ENCODE results near the gene LCP1.
A peak's percentile ranks its signal among the peaks of the same experiment; 100 is the strongest.

The LCP1 gene

DNA sequence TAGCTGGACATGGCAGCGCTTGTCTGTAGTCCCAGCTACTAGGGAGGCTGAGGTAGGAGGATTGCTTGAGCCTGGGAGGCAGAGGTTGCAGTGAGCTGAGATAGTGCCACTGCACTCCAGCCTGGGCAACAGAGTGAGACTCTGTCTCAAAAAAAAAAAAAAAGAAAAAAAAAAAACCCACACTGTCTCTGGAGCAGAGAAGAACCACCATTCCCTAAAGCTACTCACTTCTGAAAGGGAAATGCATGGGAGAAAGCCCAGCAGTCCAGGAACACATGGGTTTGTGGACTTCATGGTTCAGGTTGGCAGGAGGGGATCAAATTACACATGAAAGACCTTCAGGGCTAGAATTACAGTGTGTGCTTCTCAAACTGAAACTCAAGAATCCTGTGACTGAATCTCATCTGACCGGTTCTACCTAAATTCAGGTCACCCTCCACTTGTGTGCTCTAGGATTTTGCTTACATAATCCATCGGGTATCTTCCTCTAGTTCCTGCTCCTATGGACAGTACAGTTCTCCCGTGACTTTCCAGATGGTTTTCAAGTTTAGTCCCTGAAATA, 46.9 kb downstream of the LCP1 start:
- H3K27ac ChIP-seq: peak overlapping the region in 1 of 11 experiments; percentile 1; a peak in 1 of 22 replicates
- no peak overlapping the region for H3K9ac ChIP-seq
- H3K36me3 ChIP-seq: peaks cover 100% of the 10 kb centered on the region in 11 experiments

DNA sequence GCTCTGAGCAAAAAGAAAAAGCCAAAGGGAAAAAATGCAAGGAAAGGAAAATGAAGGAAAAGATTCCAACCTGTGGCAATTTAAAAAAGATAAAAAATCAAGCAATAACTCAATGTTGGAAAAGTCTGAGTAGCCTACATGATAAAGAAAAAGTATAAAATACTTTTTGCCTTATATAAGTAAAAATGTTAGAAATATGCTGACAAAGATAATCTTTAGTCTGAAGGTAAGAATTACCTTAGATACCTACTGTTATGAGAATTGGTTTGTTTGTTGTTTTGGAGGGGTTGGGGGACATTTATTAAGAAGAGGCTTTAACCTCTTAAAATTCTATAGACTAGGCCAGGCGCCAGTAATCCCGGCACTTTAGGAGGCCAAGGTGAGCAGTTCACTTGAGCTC, 47.5 kb downstream of the LCP1 start:
- H3K36me3 ChIP-seq: peaks cover 100% of the 10 kb centered on the region in 11 experiments

More for the DNA sequence above, 46.9 kb downstream of the LCP1 start:
- Histone ChIP-seq H3K4me3 (no peak overlapping the region), H3K9me3 (replicated peaks in 1 of 11) (no peaks in the 10 kb centered on the region), H3K4me1 (no peaks in the 10 kb centered on the region), H3K4me2 (no peak overlapping the region), H3K27me3 (no peaks in the 10 kb centered on the region), H4K20me1 (peaks cover 0 to 100% (median 100%) of the 10 kb centered on the region in 11 experiments; a peak in 20 of 22 replicates)
- TF ChIP-seq Cebpa-rat (IDR thresholded peaks at IDR 0.05): no peak

DNA sequence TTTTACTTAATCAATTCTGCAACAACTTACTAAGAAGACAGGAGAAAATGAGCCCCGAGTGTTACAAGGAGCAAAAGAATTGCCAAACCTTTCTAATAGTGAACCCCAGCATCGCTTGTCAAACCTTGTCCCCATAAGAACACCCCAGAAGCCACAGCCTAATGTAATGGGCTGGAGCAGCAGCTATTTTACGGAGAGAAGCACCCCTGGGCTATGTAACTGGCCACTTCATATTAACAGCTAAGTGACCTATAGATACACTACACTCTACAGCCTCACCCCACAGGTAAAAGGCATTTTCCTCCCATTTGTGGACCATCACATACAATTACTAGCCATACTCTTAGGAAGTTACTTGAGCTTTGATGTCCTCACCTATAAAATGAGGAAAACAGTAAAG, 49.9 kb downstream of the LCP1 start:
- no peak overlapping the region for H3K9ac ChIP-seq
- H3K9me3 ChIP-seq (replicated peaks in 1 of 11): no peaks in the 10 kb centered on the region
- peaks cover 100% of the 10 kb centered on the region in 11 experiments for H3K36me3 ChIP-seq
- peaks cover 6 to 100% (median 97%) of the 10 kb centered on the region in 11 experiments; a peak in 21 of 22 replicates for H4K20me1 ChIP-seq
- no peaks in the 10 kb centered on the region for H3K27me3 ChIP-seq
- H3K27ac ChIP-seq: no peak overlapping the region
- no peak overlapping the region for H3K4me3 ChIP-seq
- no peak for TF ChIP-seq Cebpa-rat (IDR thresholded peaks at IDR 0.05)
- H3K4me1 ChIP-seq: peaks cover 0 to 9% (median 2%) of the 10 kb centered on the region in 10 experiments; a peak in 7 of 20 replicates
- H3K4me2 ChIP-seq: no peak overlapping the region

More for the DNA sequence above, 47.5 kb downstream of the LCP1 start:
- no peak overlapping the region for H3K4me2 ChIP-seq
- no peak overlapping the region for H3K9ac ChIP-seq
- no peaks in the 10 kb centered on the region for H3K9me3 ChIP-seq (replicated peaks in 1 of 11)
- no peak for TF ChIP-seq Cebpa-rat (IDR thresholded peaks at IDR 0.05)
- H3K4me3 ChIP-seq: no peak overlapping the region
- H3K27me3 ChIP-seq: no peaks in the 10 kb centered on the region
- H3K4me1 ChIP-seq: no peaks in the 10 kb centered on the region
- peaks cover 0 to 100% (median 100%) of the 10 kb centered on the region in 11 experiments; a peak in 20 of 22 replicates for H4K20me1 ChIP-seq
- no peak overlapping the region for H3K27ac ChIP-seq

DNA sequence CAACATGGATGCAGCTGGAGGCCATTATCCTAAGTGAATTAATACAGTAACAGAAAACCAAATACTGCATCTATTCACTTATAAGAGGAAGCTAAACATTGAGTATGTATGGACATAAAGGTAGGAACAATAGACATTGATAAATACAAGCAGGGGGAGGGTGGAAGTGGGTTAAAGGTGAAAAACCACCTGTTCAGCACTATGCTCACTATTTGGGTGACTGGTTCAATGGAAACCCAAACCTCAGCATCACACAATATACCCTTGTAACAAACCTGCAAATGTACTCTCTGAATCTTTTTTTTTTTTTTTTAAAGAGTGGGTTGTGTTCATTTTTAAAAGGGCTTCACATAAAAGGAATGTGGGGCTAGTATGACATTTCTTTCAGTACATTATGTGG, 50.3 kb downstream of the LCP1 start:
- Histone ChIP-seq H3K4me3 (no peak overlapping the region), H3K27ac (no peak overlapping the region), H3K9ac (no peak overlapping the region), H3K36me3 (peaks cover 100% of the 10 kb centered on the region in 11 experiments), H4K20me1 (peaks cover 7 to 100% (median 97%) of the 10 kb centered on the region in 11 experiments; a peak in 21 of 22 replicates), H3K4me1 (peaks cover 0 to 13% (median 6%) of the 10 kb centered on the region in 10 experiments; a peak in 7 of 20 replicates), H3K9me3 (replicated peaks in 1 of 11) (no peaks in the 10 kb centered on the region), H3K27me3 (no peaks in the 10 kb centered on the region), H3K4me2 (no peak overlapping the region)
- no peak for TF ChIP-seq Cebpa-rat (IDR thresholded peaks at IDR 0.05)

DNA sequence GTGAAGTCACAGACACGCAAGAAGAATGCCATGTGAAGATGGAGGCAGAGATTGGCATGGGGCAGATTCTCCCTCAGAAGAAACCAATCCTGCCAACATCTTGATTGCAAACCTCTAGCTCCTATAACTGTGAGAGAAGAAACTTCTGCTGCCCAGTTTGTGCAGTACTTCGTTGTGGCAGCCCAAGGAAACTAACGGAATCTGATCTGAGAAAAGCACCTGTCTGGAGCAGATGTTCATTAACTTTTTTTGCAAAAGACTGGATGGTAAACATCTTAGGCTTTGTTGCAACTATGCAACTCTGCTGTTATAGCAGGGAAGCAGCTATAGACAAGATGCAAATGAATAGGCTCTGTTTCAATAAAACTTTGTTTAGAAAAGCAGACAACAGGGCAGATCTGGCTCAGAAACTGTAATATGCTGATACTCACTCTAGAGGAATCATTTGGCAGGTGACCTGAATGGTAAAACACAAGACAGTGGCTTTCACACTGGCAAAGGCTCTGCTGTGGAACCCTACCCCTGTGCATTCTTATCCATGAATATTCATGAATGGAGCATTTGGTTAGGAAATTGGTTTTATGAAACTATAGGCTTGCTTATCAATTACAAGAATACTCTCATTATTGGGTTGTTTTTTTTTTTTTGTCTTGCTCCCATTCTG, 51.9 kb downstream of the LCP1 start:
- no peak overlapping the region for H3K4me2 ChIP-seq
- peaks cover 93 to 96% (median 94%) of the 10 kb centered on the region in 11 experiments for H3K36me3 ChIP-seq
- TF ChIP-seq Cebpa-rat (IDR thresholded peaks at IDR 0.05): no peak
- no peak overlapping the region for H3K9ac ChIP-seq
- H3K27me3 ChIP-seq: no peaks in the 10 kb centered on the region
- peaks cover 16 to 100% (median 97%) of the 10 kb centered on the region in 11 experiments; a peak in 21 of 22 replicates for H4K20me1 ChIP-seq
- H3K4me1 ChIP-seq: peaks cover 13 to 29% (median 20%) of the 10 kb centered on the region in 10 experiments; a peak in 19 of 20 replicates
- H3K27ac ChIP-seq: no peak overlapping the region
- no peak overlapping the region for H3K4me3 ChIP-seq
- no peaks in the 10 kb centered on the region for H3K9me3 ChIP-seq (replicated peaks in 1 of 11)

DNA sequence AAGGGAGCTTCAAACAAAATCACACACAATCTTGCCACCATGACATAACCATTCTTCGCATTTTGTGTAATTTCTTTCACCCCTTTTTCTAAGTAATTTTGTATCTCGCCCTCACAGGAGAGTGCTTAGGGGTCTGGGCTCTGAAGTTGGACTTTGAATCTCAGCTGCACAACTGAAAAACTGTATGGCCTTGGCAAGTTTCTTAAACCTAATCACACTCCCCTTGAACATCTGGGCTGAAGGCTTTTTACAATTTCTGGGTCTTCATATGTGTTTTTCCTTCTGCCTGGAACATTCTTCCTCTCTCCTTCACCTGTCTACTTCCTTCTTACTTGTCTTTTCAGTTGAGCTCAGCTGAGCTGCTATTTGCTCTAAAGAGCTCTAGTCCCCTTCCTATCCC, 52.9 kb downstream of the LCP1 start:
- H3K4me1 ChIP-seq: peaks cover 17 to 38% (median 22%) of the 10 kb centered on the region in 10 experiments; a peak in 19 of 20 replicates
- H3K27me3 ChIP-seq: no peaks in the 10 kb centered on the region
- no peak overlapping the region for H3K4me3 ChIP-seq
- no peak overlapping the region for H3K9ac ChIP-seq
- TF ChIP-seq Cebpa-rat (IDR thresholded peaks at IDR 0.05): no peak
- H3K4me2 ChIP-seq: no peak overlapping the region
- H3K27ac ChIP-seq: no peak overlapping the region
- H3K9me3 ChIP-seq (replicated peaks in 1 of 11): no peaks in the 10 kb centered on the region
- peaks cover 16 to 100% (median 91%) of the 10 kb centered on the region in 11 experiments; a peak in 20 of 22 replicates for H4K20me1 ChIP-seq
- H3K36me3 ChIP-seq: peaks cover 84 to 86% (median 84%) of the 10 kb centered on the region in 11 experiments

DNA sequence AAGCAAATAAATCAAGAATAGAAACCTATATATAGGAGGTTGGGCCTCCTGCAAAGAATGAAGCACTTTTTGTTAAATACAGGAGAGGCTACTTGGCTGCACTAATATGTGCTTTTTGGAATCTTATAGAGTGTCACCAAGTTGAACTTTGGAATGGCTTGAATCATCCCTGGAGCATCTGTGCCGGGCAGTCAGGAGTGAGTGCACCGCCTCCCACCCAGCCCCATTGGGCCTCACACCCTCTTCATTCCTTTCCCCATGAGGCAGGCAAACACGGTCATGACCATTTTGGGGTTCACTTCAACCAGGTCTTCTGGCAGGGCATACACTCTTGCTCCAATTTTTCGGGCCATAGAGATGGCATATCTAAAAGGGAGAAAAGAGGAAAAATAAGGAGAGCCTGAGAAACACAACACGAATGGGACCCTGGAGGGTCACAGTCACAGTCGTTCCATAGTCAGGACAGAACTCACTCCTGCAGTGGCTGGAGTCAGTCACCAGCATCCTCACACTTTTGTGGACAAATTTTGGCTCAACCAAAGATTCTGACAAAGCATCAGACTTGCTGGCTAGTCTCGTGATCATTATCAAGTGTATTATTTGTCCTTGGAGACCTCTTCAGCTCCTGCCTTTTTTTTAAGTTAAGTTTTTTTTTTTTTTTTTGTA, 54.5 kb downstream of the LCP1 start:
- no peak overlapping the region for H3K27ac ChIP-seq

DNA sequence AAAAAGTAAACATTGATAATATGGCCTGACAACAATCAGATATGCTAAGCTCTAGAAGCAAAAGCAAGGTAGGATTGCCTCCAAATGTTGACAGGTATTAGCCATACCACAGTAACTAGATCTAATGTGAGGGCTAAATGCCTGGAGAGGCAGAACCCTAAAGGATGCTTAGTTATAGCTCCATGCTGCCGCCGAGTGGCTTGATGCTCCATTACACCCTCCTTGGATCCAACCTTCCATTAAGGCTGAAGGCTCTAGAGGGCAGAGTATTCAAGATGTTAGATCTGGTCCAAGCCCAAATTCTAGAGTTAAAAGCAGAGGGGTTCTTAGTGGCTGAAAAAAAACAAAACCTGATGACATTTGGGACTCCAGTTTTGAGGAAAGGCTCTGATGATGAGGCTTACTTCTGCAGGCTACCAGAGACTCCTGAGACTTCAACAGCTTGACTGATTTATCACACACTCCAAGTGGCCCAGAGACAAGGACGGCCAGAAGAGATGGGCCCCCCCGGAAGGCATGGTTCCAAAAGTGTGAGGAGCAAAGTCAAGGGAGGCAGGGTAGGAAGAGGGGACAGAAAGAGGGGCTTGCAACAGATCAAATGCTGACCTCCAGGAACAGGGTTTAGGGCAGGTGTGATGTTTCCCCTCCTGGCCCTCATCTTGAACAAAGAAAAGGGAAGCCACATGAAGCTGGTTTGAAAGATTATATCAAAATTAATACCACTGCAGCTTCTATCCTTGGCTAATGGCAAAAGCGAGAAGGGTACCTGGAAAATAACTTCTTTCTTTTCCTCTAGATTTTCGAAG, 55.2 kb downstream of the LCP1 start:
- Histone ChIP-seq H3K9ac (no peak overlapping the region), H3K4me3 (no peak overlapping the region), H3K27ac (no peak overlapping the region; a peak in 1 of 22 replicates), H3K4me2 (peak overlapping the region in 9 of 11 experiments; percentile 12 to 52 (median 22); a peak in 8 of 22 replicates), H3K36me3 (peaks cover 60 to 63% (median 61%) of the 10 kb centered on the region in 11 experiments), H3K4me1 (peaks cover 17 to 38% (median 23%) of the 10 kb centered on the region in 10 experiments; a peak in 19 of 20 replicates), H3K27me3 (no peaks in the 10 kb centered on the region), H4K20me1 (peaks cover 16 to 76% (median 68%) of the 10 kb centered on the region in 11 experiments; a peak in 20 of 22 replicates), H3K9me3 (replicated peaks in 1 of 11) (no peaks in the 10 kb centered on the region)
- no peak for TF ChIP-seq Cebpa-rat (IDR thresholded peaks at IDR 0.05)

More for the DNA sequence above, 54.5 kb downstream of the LCP1 start:
- Histone ChIP-seq H3K27me3 (no peaks in the 10 kb centered on the region), H3K9me3 (replicated peaks in 1 of 11) (no peaks in the 10 kb centered on the region), H3K9ac (0 out of 22 replicates have a peak overlapping the region, but pooled peaks of 1 of the 11 experiments have one; percentile 16), H3K36me3 (peaks cover 67 to 70% (median 68%) of the 10 kb centered on the region in 11 experiments), H4K20me1 (peaks cover 16 to 84% (median 75%) of the 10 kb centered on the region in 11 experiments; a peak in 20 of 22 replicates), H3K4me1 (peaks cover 17 to 38% (median 22%) of the 10 kb centered on the region in 10 experiments; a peak in 19 of 20 replicates), H3K4me2 (no peak overlapping the region), H3K4me3 (no peak overlapping the region)
- no peak for TF ChIP-seq Cebpa-rat (IDR thresholded peaks at IDR 0.05)

Data from BLaER1 treated with 17β-estradiol and CSF1 and Interleukin-3, amounts not matched to agents 10 nM and 100 nM (cell line).